SK-N-DZ (cell line): ENCODE data around the gene CABP2.
"Not testable (repeated sequence)": the region's sequence is repeated elsewhere in the genome, so short reads cannot be mapped to it uniquely, and the experiment has no call there.

Source experiments
- DNase-seq: peaks from one replicate; pipeline ENCODE4 v3.0.0-alpha.2; 2015; ENCODE audit warnings: low spot score

CABP2 gene

DNA sequence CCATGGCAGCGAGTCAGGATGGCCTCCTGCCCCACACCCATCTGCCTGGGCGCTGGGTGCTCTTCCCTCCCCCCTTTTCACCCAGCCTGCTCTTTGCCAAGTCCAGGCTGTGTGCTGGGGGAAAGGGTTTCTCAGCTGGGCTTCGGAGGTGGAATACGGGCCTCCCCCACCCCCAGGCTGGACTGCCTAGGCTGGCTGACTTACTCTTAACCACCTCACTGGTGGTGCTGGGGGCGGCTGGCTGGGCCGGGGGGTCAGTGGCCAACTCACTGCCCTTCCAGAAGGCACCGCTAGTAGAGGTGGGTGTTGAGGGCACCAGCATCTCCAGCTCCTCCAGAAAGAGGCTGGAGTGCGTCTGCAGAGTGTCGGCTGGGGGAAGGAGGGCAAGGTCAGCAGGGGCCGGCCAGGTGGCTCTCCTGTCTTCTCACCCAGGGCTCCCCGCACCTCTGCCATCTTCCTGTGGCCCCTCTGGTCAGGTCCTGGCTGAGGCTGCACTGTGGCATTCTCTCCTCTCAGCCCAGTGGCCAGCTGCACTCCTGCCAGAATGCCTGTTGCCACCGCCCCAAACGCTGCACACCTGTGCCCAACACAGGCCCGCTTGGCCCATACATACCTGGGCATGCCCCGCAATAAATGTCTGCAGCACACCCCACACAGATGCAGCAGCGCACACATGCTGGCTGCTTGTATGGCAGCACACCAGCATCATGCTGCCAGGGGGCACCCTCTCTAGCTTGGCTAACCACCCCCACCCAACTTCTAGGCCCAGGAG, 27.8 kb downstream of the CABP2 start:
- no peak for DNase-seq

DNA sequence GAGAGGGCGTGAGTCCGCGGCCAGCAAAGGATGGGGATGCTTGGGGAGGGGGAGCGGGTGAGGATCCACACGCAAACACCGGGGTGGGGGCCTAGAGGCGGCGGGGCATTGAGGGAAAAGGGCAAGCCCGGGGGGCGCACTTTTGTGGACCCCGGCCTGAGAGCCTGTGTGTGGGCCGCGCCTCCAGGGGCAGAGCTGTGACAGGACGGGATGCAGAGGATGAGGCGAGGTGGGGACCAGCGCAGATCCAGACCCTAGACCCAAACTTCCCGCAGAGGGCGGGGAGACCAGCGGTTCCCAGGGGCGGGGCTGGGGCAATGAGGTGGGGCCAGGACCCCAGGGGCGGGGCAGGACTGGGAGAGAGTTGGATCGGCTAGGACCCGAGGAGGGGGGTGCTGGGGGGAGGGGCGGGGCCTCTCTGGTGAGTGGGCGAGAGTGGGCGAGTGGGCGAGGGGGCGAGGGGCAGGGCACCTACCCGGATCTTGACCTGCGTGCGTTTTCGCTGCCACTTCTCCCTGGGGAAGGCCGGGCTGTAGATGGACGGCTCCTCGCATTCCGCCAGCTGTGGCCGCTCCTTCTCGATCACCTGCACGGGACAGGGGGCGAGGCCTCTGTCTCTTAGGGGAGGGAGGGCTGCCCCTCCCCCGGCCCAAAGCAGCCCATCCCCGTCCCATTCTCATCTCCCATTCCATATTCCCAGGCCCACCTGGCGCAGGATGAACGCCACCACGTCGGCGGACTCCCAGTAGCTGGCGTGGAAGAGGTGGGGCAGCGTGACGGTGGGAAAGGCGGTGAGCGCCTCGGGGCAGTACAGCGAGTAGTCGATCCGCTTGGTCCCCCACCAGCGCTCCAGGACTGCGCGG, 28.6 kb downstream of the CABP2 start:
- no peak for DNase-seq

DNA sequence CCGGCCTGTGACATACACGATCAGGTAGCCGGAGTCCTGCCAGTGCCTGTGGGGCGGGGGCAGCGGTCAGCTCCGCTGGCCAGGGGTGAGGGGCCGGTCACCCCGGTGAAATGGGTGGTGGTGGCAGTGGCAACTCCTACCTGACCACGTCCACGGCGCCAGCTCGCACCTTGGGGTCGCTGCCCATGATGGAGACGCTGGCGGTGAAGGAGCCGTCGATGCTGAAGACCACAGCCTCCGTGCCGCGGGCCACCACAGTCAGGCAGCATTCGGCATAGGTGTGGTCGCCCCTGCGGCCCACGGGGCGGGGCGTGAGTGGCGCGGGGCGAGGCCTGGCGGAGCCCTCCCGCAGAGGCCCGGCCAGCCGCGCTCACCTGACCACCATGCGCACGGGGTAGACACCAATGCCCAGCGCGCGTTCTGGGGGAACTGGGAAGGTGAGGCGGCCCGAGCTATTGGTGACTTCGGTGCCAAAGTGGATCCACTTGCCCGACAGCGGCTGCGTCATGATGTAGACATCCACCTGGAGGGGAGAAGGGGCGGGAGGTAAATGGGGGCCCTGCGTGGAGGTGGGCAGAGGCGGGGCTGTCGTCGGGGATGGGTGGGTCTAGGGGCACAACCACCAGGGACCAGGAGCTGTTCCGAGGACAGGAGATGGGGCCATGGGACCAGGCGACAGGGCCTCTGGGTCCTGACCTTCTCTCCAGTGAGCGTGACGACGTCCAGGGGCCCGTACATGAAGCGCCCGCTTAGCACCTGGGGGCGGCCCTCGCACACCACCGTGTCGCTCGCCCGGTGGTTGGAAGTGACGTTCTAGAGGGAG, 29.5 kb downstream of the CABP2 start:
- DNase-seq: no peak

DNA sequence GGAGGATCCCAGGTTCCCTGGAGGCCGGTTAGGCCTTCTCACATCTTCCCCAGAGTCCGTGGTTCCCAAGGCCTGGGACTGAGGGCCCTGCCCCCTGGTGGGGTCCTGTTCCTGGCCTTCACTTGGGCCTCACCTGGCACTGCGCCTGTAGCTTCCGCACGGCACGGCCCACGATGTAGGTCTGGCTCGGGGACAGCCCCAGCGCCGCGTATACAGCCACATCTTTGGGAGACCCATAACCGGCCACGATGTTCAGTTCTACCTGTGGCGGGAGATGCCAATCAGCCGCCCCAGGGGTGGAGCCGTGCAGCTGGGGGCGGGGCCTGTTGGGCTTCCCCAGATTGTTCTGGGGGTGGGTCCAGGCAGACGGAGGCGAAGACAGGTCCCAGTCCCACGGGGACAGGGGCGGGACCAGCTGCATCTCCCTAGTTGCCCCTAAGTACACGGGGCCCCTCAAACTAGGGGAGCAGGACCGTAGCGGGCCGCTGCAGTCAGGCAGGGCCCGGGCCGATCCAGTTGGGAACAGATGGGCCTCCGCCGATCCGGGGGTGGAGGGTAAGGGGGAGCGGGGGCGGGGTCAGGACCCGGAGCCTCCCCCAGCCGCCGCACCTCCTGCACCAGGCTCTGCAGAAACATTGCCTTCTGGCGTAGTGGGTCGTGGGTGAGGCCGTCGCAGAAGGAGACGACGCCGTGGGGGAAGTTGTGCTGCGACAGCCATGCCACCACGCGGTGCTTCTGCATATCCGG, 30.3 kb downstream of the CABP2 start:
- no peak for DNase-seq

DNA sequence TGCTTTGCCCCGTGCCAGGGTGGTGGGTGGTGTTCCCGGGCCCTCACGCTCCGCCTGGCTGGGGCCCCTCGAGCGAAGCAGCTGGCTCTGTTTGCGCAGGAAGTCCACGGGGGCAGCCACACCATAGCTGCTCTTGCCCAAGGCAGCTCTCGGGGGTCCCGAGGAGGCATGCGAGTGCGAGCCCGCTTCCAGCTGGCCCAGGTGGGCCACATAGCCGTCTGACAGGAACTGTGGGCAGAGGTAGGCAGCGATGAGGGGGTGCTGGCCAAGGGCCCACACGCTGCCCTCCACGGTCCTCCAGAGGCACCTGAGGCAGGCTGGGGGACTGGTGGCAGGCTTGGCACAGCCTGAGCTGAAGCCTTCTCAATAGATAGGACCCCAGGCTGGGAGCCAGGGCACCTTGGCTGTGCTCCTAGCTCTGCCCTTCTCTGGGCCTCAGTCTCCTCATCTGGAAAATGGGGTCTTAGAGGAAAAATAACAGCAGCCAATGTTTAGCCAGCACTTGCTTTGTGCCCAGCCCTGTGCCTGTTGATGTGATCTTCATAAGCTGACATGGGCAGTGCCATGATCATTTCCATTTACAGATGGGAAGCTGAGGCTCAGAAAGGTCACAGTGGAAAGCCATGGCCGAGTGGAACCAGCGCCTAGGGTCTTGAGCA, 31.0 kb downstream of the CABP2 start:
- DNase-seq: no peak

DNA sequence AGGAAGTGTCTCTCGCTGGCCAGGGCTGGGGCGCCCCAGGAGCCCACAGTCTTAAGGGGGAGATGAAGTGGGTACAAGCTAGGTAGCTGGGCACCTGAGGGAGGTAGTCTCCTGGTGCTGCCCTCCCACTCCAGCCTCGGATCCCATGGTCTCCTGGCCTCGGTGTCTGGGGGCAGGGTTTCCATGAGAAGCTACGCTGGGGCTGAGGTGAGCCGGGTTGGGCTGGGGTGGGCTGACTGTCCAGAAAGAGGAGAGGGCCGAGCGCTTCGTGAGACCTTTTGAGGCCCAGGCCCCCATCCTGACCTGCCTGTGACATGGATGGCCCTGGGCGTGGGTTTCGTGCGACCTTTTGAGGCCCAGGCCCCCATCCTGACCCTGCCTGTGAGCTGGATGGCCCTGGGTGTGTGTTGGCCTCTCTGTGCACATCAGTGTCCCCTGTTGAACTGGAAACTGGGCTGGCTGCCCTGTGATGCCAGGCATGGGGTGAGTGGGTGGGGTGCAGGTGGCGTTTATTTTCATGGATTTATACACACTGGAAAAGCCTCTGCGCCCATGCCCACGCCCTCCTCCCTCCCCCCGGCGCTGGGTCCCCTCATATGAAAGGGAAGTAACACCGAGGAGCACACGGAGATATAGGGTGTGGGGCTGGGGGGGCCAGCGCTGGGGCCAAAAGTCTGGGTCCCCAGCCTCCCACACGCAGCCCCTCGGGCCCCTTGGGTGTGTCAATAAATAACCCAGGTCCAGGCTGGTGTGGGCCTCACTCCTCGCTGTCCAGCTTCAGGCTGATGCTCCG, 31.8 kb downstream of the CABP2 start:
- no peak for DNase-seq

DNA sequence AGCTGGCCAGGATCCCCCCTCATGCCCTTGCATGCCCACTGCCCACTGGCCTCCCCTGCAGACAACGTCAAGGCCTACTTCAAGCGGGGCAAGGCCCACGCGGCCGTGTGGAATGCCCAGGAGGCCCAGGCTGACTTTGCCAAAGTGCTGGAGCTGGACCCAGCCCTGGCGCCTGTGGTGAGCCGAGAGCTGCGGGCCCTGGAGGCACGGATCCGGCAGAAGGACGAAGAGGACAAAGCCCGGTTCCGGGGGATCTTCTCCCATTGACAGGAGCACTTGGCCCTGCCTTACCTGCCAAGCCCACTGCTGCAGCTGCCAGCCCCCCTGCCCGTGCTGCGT, 32.5 kb downstream of the CABP2 start:
- DNase-seq: no peak

DNA sequence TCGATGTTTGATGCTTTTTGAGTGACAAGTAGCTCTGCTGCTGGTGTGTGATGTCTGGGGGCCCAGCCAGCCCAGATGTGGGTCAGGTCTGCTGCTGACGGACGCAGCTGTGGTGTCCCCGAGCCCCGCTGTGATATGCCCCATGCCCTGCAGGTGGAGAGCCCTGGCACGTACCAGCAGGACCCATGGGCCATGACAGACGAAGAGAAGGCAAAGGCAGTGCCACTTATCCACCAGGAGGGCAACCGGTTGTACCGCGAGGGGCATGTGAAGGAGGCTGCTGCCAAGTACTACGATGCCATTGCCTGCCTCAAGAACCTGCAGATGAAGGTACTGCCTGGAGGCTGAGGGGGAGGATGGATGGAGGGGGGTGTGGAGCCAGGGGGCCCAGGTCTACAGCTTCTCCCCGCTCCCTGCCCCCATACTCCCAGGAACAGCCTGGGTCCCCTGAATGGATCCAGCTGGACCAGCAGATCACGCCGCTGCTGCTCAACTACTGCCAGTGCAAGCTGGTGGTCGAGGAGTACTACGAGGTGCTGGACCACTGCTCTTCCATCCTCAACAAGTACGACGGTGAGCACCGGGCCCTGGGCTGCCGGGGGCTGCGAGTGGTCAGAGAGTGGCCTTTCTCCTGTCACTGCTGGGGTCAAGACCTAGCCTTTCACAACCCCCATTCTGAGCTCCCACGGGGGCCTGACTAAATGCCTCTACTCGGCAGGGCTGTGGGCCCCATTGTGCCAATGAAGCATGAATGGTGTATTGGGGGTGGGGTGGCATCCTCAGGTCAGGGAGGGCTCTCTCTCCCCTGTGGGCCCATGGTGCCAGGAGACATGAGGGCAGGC, 33.1 kb downstream of the CABP2 start:
- DNase-seq: no peak

DNA sequence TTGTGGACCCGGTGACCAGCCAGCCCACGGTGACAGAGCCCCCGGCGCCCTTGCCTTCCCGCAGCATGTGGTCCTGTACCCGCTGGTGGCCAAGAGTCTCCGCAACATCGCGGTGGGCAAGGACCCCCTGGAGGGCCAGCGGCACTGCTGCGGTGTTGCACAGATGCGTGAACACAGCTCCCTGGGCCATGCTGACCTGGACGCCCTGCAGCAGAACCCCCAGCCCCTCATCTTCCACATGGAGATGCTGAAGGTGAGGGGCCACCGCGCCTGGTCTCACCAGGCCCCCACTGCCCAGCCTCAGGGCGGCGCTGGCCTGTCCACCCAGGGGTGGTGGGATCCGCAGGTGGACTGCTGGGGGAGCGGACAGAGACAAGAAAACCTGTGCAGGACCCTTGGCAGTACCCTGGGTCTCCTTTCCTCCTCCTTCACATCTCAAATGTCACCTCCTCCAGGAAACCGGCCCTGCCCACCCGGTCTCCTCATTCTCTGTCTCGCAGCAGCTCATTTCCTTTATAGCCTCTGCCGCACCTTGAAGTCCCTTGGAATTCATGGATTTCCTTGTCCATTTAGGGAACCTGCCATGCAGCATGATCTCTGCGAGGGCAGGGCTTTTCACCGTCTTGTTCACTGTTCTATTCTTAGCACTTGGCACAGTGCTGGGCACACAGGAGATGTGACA, 33.9 kb downstream of the CABP2 start:
- no peak for DNase-seq

DNA sequence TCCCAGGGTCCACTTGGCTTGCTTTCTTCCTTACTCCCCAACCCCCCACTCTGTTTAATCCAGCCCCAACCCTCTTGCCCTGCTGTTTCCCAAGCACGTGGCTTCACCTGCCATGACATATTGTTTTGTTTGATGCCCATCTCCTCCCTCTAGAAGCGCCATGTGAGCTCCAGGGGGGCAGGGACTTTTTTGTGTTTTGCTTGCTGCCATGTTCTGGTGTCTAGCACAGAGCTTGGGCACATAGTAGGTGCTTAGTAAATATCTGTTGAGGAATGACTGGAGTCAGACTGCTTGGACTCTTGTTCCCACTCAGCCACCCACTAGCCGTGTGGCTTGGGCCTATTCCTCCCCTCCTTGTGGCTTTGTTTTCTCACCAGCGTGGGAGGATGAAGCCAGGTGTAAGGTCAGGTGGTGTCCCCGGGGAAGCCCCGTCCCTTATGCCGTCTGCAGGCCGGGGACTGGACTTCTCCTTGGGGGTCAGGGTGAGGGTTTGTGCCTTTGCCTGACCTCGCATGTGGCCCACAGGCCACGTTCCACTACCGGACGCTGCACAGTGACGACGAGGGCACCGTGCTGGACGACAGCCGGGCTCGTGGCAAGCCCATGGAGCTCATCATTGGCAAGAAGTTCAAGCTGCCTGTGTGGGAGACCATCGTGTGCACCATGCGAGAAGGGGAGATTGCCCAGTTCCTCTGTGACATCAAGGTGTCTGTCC, 36.6 kb downstream of the CABP2 start:
- no peak for DNase-seq

DNA sequence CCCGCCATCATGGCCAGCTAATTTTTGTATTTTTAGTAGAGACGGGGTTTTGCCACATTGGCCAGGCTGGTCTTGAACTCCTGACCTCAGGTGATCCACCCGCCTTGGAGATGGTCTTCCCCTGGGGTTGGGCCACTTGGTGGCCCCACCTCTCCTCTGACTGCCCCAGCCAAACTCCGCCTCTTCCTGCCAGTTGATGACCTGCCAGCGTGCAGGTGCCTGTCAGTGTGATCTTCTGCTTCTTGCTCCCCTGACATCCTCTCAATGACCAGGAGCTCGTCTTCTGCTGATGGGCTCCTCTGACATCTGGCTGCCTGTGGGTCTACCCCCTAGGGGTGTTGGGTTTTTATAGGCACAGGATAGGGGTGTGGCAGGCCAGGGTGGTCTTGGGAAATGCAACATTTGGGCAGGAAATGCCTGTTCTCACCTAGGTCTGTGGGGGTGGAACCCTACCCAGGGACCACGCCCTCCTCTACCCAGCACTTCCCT, 37.3 kb downstream of the CABP2 start:
- DNase-seq: not testable (repeated sequence)

DNA sequence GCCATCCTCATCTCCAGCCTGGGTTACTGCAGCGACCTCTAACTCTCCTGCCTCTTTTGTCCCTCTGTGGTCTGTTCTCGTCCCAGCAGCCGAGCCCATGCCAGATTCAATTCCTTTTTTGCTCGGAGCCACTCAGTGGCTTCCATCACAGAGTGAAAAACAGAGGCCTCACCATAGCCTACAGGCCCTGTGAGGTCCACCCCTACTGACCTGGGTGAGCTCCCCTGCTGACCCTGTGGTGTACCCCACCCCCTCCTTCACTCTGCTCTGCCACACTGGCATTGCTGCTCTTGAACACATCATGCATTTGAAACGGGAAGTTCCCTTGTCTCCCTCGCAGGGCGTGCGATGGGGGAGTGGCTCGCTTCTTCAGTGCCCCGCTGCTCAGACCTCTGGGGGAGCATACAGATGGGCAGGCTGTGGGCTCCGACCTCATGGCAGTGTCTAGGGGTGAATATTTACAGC, 38.4 kb downstream of the CABP2 start:
- no peak for DNase-seq

DNA sequence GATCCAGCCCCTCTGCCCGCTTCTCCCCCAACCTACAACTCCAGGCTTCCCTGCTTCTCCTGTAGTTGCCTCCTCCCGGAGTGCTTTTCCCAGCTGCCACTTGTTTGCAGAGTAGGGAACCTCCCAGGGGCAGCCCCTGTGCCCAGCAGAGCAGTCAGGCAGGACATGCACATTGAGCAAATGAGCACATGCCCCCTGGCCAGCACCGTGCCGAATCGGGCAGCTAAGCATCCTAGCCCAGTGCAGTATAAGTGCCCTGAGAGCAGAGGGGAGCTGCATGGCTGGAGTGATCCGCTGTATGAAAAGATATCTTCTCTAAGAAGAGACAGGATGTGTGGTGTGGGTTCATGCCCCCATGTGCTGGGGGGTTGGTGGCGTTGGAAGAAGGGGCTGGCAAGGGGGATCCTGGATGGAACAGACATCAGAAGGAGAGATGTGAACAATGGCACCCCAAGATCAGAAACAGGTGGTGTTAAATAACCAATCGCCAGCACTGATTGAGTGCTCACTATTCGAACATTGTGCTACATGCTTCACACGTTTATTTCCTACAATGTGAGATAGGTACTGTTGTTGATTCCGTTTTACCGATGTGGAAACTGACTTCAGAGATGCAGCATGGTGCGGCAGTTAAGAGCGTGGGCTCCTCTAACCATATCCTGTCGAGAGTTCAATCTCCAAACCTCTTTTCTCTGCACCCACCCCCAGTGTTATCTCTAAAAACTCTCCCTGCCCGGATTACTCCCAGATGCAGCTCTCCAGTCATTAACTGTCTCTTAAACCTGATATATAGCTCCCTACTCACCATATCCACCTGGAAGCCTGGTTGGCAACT, 39.2 kb downstream of the CABP2 start:
- no peak for DNase-seq

DNA sequence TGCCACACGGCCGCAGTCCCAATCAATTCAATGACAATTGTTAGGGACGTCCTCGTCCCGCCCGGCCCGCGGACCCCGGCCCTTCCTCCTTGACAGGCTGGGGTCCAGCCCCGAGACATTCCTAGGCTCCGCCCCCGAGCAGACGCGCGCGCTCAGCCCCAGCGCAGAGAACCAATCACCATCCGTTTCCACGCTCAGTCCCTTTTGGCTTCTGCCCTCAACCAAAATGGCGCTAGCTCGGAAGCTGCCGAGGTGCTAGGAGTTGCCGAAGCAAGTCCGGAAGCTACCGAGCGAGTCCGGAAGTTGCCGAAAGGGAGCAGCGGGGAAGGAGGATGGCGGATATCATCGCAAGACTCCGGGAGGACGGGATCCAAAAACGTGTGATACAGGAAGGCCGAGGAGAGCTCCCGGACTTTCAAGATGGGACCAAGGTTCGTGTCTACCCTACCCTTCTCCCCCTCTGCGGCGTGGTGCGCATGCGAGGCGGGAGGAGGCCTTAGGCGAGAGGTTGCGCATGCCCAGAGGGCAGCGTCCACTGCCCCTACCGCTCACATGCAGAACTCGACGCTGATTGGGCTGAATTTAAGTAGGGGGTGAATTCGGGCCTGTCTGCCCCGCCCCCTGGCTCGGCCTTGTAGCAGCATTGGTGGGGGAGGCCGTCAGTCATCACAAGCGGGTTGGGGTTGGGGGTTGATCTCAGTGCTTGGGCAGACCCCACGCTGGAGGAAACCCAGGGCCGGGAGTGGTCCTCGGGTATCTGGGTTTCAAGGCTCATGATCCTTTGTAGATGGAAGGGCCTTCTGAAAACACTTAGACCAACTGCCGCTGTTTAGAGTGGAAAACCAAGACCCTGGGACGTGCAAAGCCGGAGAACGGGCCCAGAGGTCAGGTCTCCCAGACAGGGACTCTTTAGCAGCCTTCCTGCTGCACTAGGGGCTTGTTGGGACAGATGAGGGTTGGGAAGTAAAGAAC, 40.1 kb downstream of the CABP2 start, which contains the start of gene AIP:
TSS of gene AIP (plus strand) at position 200 of the 972 bp plus-strand sequence. CDS start at position 333, 133 bp downstream.
- peak; percentile 99 for DNase-seq

DNA sequence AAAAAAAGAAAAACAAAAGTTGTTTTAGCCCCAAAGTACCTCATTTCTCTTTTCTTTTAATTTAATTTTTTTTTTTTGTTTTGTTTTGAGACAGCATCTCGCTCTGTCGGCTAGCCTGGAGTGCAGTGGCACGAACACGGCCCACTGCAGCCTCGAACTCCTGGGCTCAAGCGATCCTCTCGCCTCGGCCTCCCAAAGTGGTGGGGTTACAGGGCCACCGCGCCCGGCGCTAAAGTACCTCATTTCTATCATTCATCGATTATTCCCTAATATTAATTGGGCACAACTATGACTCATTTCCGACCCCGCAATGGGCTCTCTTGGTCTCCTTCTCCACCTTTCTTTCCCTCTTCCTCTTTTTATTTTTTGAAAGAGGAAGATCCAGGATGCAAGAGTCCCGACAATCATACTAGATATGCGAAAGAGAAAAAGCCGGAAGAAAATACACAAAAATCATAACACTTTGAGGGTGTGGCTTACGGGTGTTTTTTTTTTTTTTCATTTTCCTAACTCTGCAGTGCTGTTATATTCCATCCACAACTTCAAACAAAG, 40.9 kb downstream of the CABP2 start:
- DNase-seq: no peak
